Fibroblast of lung (primary cell): ENCODE results near the gene PMP22. TPM values are rescaled to one million over a fixed set of nuclear protein-coding genes. Genes with fewer than 3 reads are reported as not detected.
A peak's percentile ranks its signal among the peaks of the same experiment; 100 is the strongest.

Source experiments
- DNase-seq, 2 donors: peaks; one replicate each; pipeline versions ENCODE4 v3.0.0 to v3.0.0-alpha.2; 2010; ENCODE audit warnings: low read depth in 2 of 2
- H2AFZ ChIP-seq: 2 replicates; pipeline ENCODE4 v1.5.1; 2012; ENCODE audit warnings: low read length, control low read depth, inconsistent platforms
- H3K27ac ChIP-seq: 2 replicates; pipeline ENCODE4 v1.5.1; 2011; ENCODE audit warnings: low read length, control low read depth; ENCODE audit not compliant: insufficient read depth
- H3K27me3 ChIP-seq: 2 replicates; pipeline ENCODE4 v1.5.1; 2011; ENCODE audit warnings: mild to moderate bottlenecking, low read length; ENCODE audit not compliant: control insufficient read depth, insufficient read depth
- H3K36me3 ChIP-seq: 2 replicates; pipeline ENCODE4 v1.5.1; 2011; ENCODE audit warnings: low read length; ENCODE audit not compliant: control insufficient read depth, insufficient read depth
- H3K4me1 ChIP-seq: 2 replicates; pipeline ENCODE4 v1.5.1; 2011; ENCODE audit warnings: low read length; ENCODE audit not compliant: control insufficient read depth, insufficient read depth; ENCODE audit errors: extremely low read depth
- H3K4me2 ChIP-seq: 2 replicates; pipeline ENCODE4 v1.5.1; 2011; ENCODE audit warnings: low read length, control low read depth; ENCODE audit not compliant: insufficient read depth; ENCODE audit errors: extremely low read depth
- H3K4me3 ChIP-seq, 4 experiments: fragments of 200-600 bp in 1 of 4; sonication (generic) in 1 of 4; replicated peaks in 1 of 4; 2 replicates each; pipeline ENCODE4 v1.5.1; 2011 to 2016; ENCODE audit warnings: low read length in 4 of 4, low read depth in 3 of 4, mild to moderate bottlenecking in 3 of 4, control low read depth in 2 of 4, inconsistent platforms in 1 of 4, mixed read lengths in 1 of 4; ENCODE audit not compliant: insufficient read depth in 1 of 4; ENCODE audit errors: control extremely low read depth in 1 of 4
- H3K79me2 ChIP-seq: 2 replicates; pipeline ENCODE4 v1.5.1; 2012; ENCODE audit warnings: mild to moderate bottlenecking, low read length, inconsistent platforms; ENCODE audit not compliant: control insufficient read depth, insufficient read depth
- H3K9ac ChIP-seq: 2 replicates; pipeline ENCODE4 v1.5.1; 2011; ENCODE audit warnings: mild to moderate bottlenecking, low read length, control low read depth; ENCODE audit not compliant: insufficient read depth
- H3K9me3 ChIP-seq: 2 replicates; pipeline ENCODE4 v1.5.1; 2012; ENCODE audit warnings: low read depth, low read length; ENCODE audit not compliant: control insufficient read depth, insufficient read depth
- H4K20me1 ChIP-seq: 2 replicates; pipeline ENCODE4 v1.5.1; 2011; ENCODE audit warnings: low read length; ENCODE audit not compliant: control insufficient read depth, insufficient read depth; ENCODE audit errors: extremely low read depth
- CTCF ChIP-seq, 2 donors: IDR thresholded peaks in 1 of 2; conservative IDR thresholded peaks in 1 of 2; 1 replicate in 1 of 2; 2 replicates in 1 of 2; pipeline ENCODE4 v1.5.1; 2011 to 2012; ENCODE audit warnings: low read length in 2 of 2, control low read depth in 1 of 2, inconsistent platforms in 1 of 2, low read depth in 1 of 2, mild to moderate bottlenecking in 1 of 2
- EZH2 ChIP-seq: IDR thresholded peaks from 2 replicates; pipeline ENCODE4 v1.5.1; 2012; ENCODE audit warnings: low read length, control low read depth, mild to moderate bottlenecking; ENCODE audit errors: missing control alignments
- polyA plus RNA-seq, 2 donors: library from polyadenylated mRNA; depleted of rRNA in 1 of 2; stranded (reverse) in 1 of 2; unstranded in 1 of 2; fragments of >200 nt; gene quantifications; 2 replicates each; pipeline ENCODE4 v1.2.1, GENCODE V29; 2011 to 2012; ENCODE audit warnings: missing spikeins in 1 of 2
- total RNA-seq: library from RNA; depleted of rRNA; stranded (reverse); fragments of >200 nt; gene quantifications from 2 replicates; pipeline ENCODE4 v1.2.1, GENCODE V29; 2014

The PMP22 gene
- total and polyA plus RNA-seq, 2 donors (not counting 1 experiment from before 2014, with no cell fraction given), result 74.0 to 269 TPM

- H4K20me1 ChIP-seq, result no peaks in the 10 kb centered on the region
- H3K4me2 ChIP-seq, result peak overlapping the region; percentile 76
- H3K4me1 ChIP-seq, result no peaks in the 10 kb centered on the region
- H3K27me3 ChIP-seq, result no peaks in the 10 kb centered on the region
- no peak overlapping the region for H3K4me3 ChIP-seq
- H3K79me2 ChIP-seq, result no peaks in the 10 kb centered on the region
- H2AFZ ChIP-seq, result peak overlapping the region; percentile 9
- no peak overlapping the region for H3K9ac ChIP-seq
- H3K36me3 ChIP-seq, result no peaks in the 10 kb centered on the region
- no peak overlapping the region for H3K27ac ChIP-seq
- H3K9me3 ChIP-seq, result no peaks in the 10 kb centered on the region
- peak; percentile 34 to 41 for DNase-seq
- TF ChIP-seq CTCF (conservative IDR thresholded peaks at IDR 0.05 in 1 of 2, IDR thresholded peaks at IDR 0.05 in 1 of 2; ENCODE audit: low read depth in 1 of 2, low read length in 2 of 2) (no peak), EZH2 (no peak)
Measured at GRCh38 chr17:15287538-15288267, 22.6 kb upstream of the PMP22 start.

GRCh38 chr17:15285466-15285865, 20.3 kb upstream of the PMP22 start:
- Histone ChIP-seq H3K36me3 (no peaks in the 10 kb centered on the region), H3K27ac (no peak overlapping the region), H3K4me1 (no peaks in the 10 kb centered on the region), H2AFZ (no peak overlapping the region), H3K4me2 (no peak overlapping the region), H4K20me1 (no peaks in the 10 kb centered on the region), H3K9ac (no peak overlapping the region), H3K27me3 (no peaks in the 10 kb centered on the region), H3K4me3 (no peak overlapping the region), H3K9me3 (no peaks in the 10 kb centered on the region), H3K79me2 (no peaks in the 10 kb centered on the region)
- DNase-seq, result no peak
- no peak for TF ChIP-seq CTCF (conservative IDR thresholded peaks at IDR 0.05 in 1 of 2, IDR thresholded peaks at IDR 0.05 in 1 of 2; ENCODE audit: low read depth in 1 of 2, low read length in 2 of 2)
- no peak for TF ChIP-seq EZH2

GRCh38 chr17:15284537-15284936, 19.4 kb upstream of the PMP22 start:
- no peak overlapping the region for H3K4me2 ChIP-seq
- H3K79me2 ChIP-seq, result no peaks in the 10 kb centered on the region
- H3K36me3 ChIP-seq, result no peaks in the 10 kb centered on the region
- no peak overlapping the region for H3K4me3 ChIP-seq
- no peak overlapping the region for H3K27ac ChIP-seq
- no peak overlapping the region for H2AFZ ChIP-seq
- H3K9ac ChIP-seq, result no peak overlapping the region
- no peak for DNase-seq
- H3K9me3 ChIP-seq, result no peaks in the 10 kb centered on the region
- H3K27me3 ChIP-seq, result no peaks in the 10 kb centered on the region
- H4K20me1 ChIP-seq, result no peaks in the 10 kb centered on the region
- TF ChIP-seq CTCF (conservative IDR thresholded peaks at IDR 0.05 in 1 of 2, IDR thresholded peaks at IDR 0.05 in 1 of 2; ENCODE audit: low read depth in 1 of 2, low read length in 2 of 2) (no peak), EZH2 (no peak)
- H3K4me1 ChIP-seq, result no peaks in the 10 kb centered on the region
